ENCODE measurements around the gene GPC6.

GPC6 gene

DNA sequence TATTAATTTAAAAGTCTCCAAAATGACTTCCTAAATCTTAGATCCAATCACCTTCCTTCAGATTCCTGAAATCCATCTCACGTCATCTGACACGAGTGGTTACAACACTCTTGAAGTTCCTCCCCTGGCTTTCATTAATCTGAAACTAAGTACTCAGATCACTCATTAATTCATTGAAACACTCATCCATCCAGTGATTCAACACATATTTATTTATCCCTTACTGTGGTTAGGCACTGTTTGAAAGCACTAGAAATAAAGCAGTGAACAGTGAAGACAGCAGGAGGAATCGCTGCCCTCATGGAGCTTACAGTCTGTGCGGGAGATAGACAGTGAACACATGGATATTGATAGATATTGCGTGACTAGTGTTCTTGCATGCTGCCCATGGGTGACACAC, 780.5 kb downstream of the GPC6 start:
- no peak for DNase-seq

GRCh38 chr13:94009701-94010100, 783.1 kb downstream of the GPC6 start:
- peak; percentile 42 for DNase-seq

- DNase-seq, result no peak
Measured at GRCh38 chr13:94014461-94014860, 787.9 kb downstream of the GPC6 start.

- DNase-seq, result peak; percentile 51
Measured at GRCh38 chr13:94020426-94020825, 793.8 kb downstream of the GPC6 start.

DNA sequence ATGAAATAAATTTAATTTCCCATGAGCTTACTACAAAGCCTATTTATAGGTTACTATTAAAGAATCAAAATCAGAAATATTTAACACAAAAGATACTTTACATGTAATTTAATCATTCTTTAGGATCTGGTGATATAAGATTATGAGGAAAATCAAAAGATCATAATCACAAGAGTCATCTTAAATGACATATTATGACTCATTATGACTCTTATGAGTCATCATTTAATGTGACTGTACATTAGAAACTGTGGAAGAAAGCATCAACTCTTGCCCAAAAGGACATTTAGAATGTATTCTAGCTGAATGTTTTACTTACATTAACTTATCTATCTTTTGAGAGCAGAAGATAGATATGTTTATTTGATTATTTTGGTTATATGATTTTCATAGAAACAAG, 794.2 kb downstream of the GPC6 start:
- peak; percentile 58 for DNase-seq

GRCh38 chr13:94028234-94028633, 801.6 kb downstream of the GPC6 start:
- no peak for DNase-seq

DNA sequence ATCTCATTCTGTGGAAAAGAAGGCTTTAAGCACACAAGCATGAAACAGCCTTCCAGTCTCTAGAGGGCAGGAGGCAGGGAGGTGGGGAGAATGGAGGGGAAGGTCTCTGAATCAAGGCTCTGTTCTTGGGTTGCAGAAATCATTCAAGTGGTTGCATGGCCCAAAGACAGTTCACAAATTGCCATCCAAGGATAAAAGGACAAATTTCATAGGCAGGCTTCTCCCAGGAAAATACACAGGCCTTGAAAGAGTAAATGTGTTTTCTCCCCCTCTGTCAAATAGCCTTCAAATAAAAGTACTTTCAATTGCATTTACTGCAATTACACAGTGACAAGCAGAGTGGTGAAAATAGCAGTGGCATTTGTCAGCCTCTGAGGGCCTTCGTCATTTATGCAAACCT, 802.0 kb downstream of the GPC6 start:
- no peak for DNase-seq

DNA sequence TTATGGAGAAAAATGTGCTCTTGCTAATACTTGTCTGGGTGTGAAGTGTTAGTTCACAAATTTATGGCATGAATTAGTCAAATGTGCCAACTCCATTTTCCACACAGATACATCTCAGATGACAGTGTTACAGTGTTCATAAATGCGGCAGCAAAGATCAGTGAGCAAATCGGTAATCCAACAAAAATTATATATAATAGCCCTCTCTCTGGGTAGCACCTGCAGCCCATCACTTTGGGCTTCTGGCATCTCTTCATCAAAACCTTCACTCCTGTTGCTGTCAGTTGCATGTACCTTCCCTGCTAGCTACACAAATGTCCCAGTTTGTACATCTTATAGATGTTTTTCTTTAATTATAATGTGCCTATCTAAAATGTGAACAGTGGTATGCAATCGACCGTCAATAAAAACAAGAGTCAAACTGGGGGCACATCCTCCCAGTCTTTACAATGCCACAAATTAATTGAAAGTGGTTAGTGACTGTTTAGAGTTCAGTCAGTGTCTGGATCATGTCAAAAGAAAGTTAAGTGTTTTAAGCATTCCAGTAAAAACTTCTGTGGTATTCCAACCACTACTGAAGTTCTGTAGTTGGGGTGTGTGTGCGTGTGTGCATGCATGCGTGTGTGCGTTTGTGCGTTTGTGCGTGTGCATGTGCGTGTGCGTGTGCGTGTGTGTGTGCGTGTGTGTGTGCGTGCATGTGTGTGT, 804.0 kb downstream of the GPC6 start:
- DNase-seq, result no peak

- DNase-seq, result no peak
Measured at GRCh38 chr13:94031609-94032008, 805.0 kb downstream of the GPC6 start.

- DNase-seq, result peak; percentile 77
Measured at GRCh38 chr13:94033098-94033497, 806.5 kb downstream of the GPC6 start.

DNA sequence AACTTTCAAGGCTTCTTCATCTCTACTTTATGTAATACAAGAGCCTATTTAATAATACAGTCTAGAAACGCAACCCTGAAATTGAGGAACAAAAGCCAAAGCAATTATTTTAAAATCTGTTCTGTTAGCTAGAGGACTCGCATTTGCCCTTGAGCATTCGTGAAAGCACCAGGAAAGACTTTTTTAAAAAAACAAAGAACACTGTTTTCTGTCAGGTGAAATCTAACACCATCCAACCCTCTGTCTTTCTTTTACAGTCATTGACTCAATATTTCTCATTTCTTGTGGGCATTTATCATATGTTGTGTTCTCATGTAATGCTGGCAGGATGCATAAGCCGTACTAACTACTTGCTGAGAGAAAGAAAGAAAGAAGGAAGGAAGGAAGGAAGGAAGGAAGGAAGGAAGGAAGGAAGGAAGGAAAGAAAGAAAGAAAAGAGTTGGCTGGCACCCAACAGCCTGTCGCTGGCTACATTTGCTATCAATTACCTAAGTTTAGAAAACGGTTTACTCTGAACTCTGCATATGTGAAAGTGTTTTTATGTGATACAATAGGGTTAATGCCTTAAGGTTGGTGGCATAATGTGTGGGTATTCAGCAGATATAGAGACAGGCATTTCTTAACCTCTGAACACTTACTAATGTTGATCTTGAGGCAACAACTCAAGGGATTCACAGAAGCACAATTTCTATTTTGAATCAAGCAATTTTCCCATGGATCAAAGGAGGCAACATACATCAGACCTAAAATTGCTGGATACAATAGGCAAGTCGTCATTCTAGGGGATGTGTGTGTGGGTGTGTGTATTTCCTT, 807.4 kb downstream of the GPC6 start:
- peak; percentile 88 for DNase-seq

DNA sequence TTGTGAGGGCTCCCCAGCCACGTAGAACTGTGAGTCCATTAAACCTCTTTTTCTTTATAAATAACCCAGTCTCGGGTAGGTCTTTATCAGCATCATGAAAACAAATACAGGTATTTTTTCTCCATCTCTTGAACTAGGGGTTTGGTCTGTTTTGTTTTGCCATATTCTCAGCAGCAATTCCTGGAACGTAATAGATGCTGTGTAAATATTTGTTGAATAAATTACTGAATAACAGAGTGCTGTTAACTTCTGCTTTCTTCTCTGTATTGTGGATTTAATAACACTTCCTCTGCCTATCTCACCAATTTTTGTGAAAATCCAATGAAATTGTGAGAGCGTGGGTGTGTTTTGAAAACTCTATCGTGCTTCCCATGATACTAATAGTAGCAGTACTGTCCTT, 823.4 kb downstream of the GPC6 start:
- no peak for DNase-seq

DNA sequence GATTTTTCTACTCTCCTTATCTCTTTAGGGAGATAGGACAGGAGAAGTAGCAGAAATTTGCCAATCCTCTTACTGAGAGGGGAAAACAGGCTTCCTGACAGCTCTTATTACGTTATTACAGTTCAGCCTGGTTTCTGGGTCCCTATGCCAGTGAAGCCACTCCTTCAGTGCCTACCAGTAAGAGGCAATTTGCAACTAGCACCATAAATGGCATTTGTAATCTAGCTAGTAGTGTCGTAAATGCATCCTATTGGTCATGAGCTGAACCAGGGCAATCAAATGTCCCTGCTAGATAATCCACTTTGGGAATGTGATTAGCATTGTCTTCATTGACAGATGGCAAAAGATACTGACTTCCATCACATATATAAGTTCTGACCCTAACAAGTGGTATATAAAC, 824.1 kb downstream of the GPC6 start:
- no peak for DNase-seq

DNA sequence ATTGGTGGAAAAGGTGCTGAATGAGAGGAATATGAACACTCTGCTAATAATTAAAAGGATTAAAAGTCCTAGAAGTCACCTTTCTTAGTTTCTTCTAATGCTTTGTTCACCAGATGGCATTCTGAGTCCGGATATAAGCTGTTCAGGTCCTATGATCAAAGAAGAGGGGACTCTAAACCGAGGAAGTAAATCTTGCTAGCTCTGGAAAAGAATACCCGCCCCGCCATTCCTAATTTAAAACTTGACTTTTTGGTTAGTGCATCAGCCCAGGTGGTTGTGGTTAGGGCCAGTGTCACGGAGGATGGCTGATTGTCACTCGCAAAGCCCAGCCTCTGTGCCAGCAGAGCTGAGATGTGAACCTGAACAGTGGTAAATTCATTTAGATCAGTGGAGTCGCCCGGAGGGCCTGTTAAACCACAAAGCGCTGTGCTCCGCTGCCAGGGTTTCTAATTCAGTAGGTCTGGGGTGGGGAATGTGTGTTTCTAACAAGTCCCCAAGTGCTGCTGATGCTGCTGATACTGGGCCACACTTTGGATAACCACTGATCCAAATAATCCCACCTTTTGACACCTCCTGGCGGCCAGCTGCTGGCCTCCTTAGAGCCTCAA, 827.5 kb downstream of the GPC6 start:
- peak; percentile 51 for DNase-seq

GRCh38 chr13:94056362-94056990, 829.9 kb downstream of the GPC6 start:
- no peak for DNase-seq

GRCh38 chr13:94057618-94058186, 831.1 kb downstream of the GPC6 start:
- DNase-seq, result no peak

GRCh38 chr13:94058821-94059360, 832.3 kb downstream of the GPC6 start:
- no peak for DNase-seq

- DNase-seq, result peak; percentile 49
Measured at GRCh38 chr13:94061301-94061700, 834.7 kb downstream of the GPC6 start.

- DNase-seq, result no peak
Measured at GRCh38 chr13:94063096-94063495, 836.5 kb downstream of the GPC6 start.

GRCh38 chr13:94063848-94064247, 837.2 kb downstream of the GPC6 start:
- peak; percentile 34 for DNase-seq

DNA sequence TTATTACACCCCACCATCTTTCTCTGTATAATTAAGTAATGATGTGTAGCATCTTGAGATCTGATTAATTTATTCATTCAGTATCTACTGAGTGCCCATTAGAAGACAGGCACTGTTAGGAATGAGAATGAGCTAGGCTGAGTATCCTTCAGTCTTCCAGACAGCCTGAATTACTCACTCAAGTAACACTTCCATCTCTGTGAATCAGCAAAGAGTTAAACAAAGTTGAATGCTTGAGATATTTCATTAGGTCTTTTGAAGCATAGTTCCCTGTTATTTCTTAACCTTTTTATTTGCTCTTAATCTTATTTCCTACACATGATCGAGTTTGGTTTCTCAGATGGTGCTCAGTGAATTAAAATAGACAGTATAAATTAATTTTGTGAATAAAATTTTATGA, 839.1 kb downstream of the GPC6 start:
- DNase-seq, result peak; percentile 67

GRCh38 chr13:94073007-94073744, 846.6 kb downstream of the GPC6 start:
- DNase-seq, result peak; percentile 69

Data from NCI-H69 (cell line).